ENCODE results near the gene AOPEP. TPM values are rescaled to one million over a fixed set of nuclear protein-coding genes. Genes with fewer than 3 reads are reported as not detected.

The AOPEP gene
- total RNA-seq, 1 experiment from 2014 or later = 14.4 TPM

DNA sequence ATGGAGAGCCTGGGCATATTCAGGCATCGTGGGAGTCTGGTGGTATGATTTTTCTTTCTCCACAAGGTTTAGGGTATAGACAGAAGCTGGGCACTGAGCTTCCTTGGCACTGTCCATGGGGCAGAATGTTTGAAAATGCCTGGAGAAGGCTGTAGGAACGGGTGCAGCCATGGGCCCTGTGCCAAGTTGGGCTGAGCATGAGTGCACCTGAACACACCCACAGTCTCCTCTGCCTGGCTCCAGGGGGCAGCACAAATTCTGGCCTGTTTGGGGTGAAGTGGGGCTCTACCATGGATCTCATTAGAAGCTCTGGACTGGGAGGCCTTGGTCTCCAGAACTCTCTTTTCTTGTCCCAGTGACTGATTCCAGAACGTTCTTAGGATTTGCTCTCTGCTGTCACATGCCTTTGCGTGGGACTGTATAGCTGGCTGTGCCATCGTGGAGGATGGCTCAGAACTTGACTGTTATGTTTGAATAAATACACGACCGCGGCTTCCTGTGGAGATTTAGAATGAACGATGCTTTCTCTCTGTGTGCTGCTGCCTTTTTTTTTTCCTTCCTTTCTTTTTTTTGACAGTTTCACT, 361.3 kb downstream of the AOPEP start (continued):
- TF ChIP-seq NFYB (CRISPR knock-in tag; conservative IDR thresholded peaks at IDR 0.05; ENCODE audit: low read depth) (no peak), EMX1 (CRISPR knock-in tag; IDR thresholded peaks at IDR 0.05) (no peak)

DNA sequence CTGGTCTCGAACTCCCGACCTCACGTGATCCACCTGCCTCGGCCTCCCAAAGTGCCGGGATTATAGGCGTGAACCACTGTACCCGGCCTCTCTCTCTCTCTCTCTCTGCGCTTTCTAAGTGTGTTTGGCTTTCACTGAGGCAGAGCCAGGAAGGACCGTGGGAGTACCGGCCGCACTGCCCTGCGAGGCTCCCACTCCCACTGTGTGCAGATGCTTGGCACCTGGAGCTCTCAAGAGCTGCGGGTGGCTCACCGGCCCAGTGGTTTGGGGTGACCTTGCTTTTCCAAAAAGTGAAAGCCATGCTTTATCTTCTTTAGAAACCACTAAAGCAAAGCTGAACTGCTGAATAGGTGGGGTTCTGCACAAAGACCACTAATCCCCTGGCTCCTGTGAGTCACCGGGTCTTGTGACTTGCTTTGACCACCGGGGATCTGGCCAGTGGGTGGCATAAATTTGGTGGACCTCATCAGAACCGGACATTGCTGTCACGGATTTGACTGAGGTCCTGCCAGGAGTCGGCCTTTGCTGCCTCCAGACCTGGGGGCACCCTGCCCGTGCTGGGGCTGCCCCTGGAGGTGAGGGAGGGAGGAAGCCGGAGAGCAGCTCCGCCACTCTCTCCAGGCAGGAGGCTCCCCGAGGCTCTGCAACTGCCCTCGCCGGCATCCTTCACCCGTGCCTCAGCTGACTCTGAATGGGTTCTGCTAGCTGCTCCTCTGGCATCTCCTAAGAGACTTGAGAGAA, 362.1 kb downstream of the AOPEP start:
- peaks cover 22% of the 10 kb centered on the region for H3K4me1 Mint-ChIP-seq
- peak overlapping the region; percentile 20; the same call in 1 of the 2 replicates for H3K27ac Mint-ChIP-seq
- no peaks in the 10 kb centered on the region for H3K9me3 Mint-ChIP-seq
- ChIA-PET POLR2A (no interaction called here), CTCF (interaction anchor here (1.0 to 2.9 kb wide), 8 partner anchors 14 to 79 kb away, joined by 3 to 17 read pairs (median 6); no protein-coding TSS in a partner anchor)
- ATAC-seq (no peak), DNase-seq (ENCODE audit: low spot score) (no peak)
- H3K36me3 Mint-ChIP-seq = no peaks in the 10 kb centered on the region
- H3K4me3 Mint-ChIP-seq = no peak overlapping the region
- no peaks in the 10 kb centered on the region for H3K27me3 Mint-ChIP-seq (ENCODE audit: low read depth)
- no peak for TF ChIP-seq TP53 (CRISPR knock-in tag; IDR thresholded peaks at IDR 0.05)
- TF ChIP-seq GABPB1 (CRISPR knock-in tag; IDR thresholded peaks at IDR 0.05) = no peak

DNA sequence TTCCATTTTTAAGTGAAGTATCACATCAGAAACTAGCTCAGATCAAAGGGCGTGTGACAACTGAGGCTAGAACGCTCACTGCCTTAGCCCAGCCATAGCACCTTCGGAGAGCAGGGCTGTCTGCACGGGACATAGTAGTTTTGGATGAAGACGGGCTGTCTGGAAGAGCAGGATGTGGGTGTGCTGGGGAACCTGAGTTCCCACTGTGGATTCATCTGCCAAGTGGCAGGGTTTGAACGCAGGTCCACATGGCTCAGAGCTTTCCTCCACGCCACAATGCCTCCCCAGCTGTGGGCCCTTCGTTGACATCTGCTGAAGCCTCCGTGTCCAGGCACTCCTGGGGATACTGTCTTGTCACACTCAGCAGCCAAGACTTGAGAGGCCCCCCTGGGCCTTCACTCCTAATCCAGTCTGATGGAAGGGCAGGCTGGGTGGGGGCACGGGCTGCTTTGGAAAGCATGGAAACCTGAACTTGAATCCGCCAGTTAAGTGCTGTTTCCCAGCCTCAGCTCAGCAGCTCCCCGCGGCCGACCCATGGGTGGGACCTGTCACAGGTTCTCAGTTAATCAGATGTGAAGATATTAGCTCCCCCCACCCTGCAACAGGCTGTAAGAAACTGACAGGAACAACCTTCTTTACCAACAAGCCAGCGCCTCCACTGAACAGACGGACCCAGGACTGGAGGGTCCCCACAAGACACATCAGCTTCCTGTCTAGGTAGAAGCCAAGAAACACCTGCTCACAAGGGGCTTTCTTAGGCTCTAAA, 362.9 kb downstream of the AOPEP start:
- TF ChIP-seq SMAD4 (CRISPR knock-in tag; IDR thresholded peaks at IDR 0.05) (no peak), GRHL2 (CRISPR knock-in tag; IDR thresholded peaks at IDR 0.05; ENCODE audit: insufficient replicate concordance, severe bottlenecking) (no peak), ESRRA (CRISPR knock-in tag; IDR thresholded peaks at IDR 0.05; ENCODE audit: borderline replicate concordance) (no peak), ZNF263 (CRISPR knock-in tag; IDR thresholded peaks at IDR 0.05; ENCODE audit: low read depth) (no peak), IRF2 (CRISPR knock-in tag; IDR thresholded peaks at IDR 0.05; ENCODE audit: borderline replicate concordance, low read depth) (no peak)
- no peak for ATAC-seq
- Mint-ChIP-seq H3K27ac (peak overlapping the region; percentile 63), H3K4me1 (peaks cover 31% of the 10 kb centered on the region), H3K9me3 (no peaks in the 10 kb centered on the region), H3K4me3 (no peak overlapping the region), H3K27me3 (ENCODE audit: low read depth) (no peaks in the 10 kb centered on the region), H3K36me3 (no peaks in the 10 kb centered on the region)
- ChIA-PET CTCF (interaction anchor here (0.5 to 2.9 kb wide), 7 partner anchors 14 to 44 kb away, joined by 3 to 17 read pairs (median 5); no protein-coding TSS in a partner anchor), POLR2A (no interaction called here)
- no peak for DNase-seq (ENCODE audit: low spot score)

DNA sequence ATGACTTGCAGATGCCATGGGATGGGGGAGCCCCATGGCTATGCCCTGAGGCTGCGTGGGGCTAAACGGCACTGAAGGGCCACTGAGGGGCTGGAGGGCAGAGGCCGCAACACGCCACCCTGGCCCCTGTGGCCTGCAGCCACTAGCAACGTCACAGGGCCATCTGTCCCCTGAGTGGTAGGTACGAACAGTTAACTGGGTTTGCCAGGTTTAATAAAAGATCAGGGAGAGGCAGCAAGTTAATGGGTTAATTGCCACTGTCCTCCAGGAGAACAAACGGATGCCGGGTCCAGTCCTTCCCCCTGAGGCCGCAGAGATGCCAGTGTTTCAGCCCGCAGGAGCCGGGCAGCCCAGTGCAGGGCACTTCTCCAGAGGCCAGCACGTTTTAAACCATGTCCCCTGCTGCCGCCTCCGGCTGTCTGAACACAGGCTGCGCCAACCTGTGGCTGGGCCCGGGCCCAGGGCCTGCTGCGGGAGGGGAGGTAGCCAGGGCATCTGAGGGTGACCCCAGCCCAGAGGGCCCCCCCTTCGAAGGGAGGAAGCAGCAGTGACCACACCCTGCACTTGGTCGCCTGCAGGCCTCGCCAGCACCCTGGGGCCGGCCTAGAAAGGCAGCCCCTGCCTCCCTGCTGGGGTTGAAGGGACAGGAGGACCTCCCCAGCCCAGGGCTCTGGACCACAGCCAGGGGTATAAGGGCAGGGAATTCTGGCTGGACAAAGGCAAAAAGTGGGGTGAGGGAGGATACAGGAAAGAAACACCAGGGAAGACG, 363.7 kb downstream of the AOPEP start:
- Mint-ChIP-seq H3K27me3 (ENCODE audit: low read depth) (no peaks in the 10 kb centered on the region), H3K27ac (no peak overlapping the region), H3K4me1 (peaks cover 38% of the 10 kb centered on the region), H3K36me3 (no peaks in the 10 kb centered on the region), H3K4me3 (no peak overlapping the region), H3K9me3 (no peaks in the 10 kb centered on the region)
- ChIA-PET CTCF (interaction anchor here (1.5 to 2.8 kb wide), 3 partner anchors 37 to 45 kb away, joined by 5 to 13 read pairs (median 7); no protein-coding TSS in a partner anchor), POLR2A (no interaction called here)
- DNase-seq (ENCODE audit: low spot score) (no peak), ATAC-seq (no peak)
- TF ChIP-seq, protein P1, sequence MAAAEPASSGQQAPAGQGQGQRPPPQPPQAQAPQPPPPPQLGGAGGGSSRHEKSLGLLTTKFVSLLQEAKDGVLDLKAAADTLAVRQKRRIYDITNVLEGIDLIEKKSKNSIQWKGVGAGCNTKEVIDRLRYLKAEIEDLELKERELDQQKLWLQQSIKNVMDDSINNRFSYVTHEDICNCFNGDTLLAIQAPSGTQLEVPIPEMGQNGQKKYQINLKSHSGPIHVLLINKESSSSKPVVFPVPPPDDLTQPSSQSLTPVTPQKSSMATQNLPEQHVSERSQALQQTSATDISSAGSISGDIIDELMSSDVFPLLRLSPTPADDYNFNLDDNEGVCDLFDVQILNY (CRISPR knock-in tag; IDR thresholded peaks at IDR 0.05) = no peak
- TF ChIP-seq FOXJ3 (CRISPR knock-in tag; IDR thresholded peaks at IDR 0.05; ENCODE audit: borderline replicate concordance) = no peak
- TF ChIP-seq RORB (CRISPR knock-in tag; IDR thresholded peaks at IDR 0.05) = no peak
- TF ChIP-seq ZNF219 (CRISPR knock-in tag; IDR thresholded peaks at IDR 0.05; ENCODE audit: borderline replicate concordance) = no peak
- TF ChIP-seq TCF7 (CRISPR knock-in tag; IDR thresholded peaks at IDR 0.05; ENCODE audit: low read depth) = no peak
- TF ChIP-seq, protein P2, sequence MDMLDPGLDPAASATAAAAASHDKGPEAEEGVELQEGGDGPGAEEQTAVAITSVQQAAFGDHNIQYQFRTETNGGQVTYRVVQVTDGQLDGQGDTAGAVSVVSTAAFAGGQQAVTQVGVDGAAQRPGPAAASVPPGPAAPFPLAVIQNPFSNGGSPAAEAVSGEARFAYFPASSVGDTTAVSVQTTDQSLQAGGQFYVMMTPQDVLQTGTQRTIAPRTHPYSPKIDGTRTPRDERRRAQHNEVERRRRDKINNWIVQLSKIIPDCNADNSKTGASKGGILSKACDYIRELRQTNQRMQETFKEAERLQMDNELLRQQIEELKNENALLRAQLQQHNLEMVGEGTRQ (CRISPR knock-in tag; IDR thresholded peaks at IDR 0.05) = no peak
- no peak for TF ChIP-seq RELA (CRISPR knock-in tag; IDR thresholded peaks at IDR 0.05; ENCODE audit: borderline replicate concordance)
- TF ChIP-seq TEAD1 (CRISPR knock-in tag; IDR thresholded peaks at IDR 0.05) = no peak
- TF ChIP-seq, protein P3, sequence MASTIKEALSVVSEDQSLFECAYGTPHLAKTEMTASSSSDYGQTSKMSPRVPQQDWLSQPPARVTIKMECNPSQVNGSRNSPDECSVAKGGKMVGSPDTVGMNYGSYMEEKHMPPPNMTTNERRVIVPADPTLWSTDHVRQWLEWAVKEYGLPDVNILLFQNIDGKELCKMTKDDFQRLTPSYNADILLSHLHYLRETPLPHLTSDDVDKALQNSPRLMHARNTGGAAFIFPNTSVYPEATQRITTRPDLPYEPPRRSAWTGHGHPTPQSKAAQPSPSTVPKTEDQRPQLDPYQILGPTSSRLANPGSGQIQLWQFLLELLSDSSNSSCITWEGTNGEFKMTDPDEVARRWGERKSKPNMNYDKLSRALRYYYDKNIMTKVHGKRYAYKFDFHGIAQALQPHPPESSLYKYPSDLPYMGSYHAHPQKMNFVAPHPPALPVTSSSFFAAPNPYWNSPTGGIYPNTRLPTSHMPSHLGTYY (CRISPR knock-in tag; IDR thresholded peaks at IDR 0.05) = no peak
- no peak for TF ChIP-seq ZNF671 (CRISPR knock-in tag; IDR thresholded peaks at IDR 0.05)
- no peak for TF ChIP-seq HMGA2 (CRISPR knock-in tag; IDR thresholded peaks at IDR 0.05)
- TF ChIP-seq, protein P4, sequence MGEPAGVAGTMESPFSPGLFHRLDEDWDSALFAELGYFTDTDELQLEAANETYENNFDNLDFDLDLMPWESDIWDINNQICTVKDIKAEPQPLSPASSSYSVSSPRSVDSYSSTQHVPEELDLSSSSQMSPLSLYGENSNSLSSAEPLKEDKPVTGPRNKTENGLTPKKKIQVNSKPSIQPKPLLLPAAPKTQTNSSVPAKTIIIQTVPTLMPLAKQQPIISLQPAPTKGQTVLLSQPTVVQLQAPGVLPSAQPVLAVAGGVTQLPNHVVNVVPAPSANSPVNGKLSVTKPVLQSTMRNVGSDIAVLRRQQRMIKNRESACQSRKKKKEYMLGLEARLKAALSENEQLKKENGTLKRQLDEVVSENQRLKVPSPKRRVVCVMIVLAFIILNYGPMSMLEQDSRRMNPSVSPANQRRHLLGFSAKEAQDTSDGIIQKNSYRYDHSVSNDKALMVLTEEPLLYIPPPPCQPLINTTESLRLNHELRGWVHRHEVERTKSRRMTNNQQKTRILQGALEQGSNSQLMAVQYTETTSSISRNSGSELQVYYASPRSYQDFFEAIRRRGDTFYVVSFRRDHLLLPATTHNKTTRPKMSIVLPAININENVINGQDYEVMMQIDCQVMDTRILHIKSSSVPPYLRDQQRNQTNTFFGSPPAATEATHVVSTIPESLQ (CRISPR knock-in tag; IDR thresholded peaks at IDR 0.05) = no peak
- TF ChIP-seq NR2C2 (CRISPR knock-in tag; IDR thresholded peaks at IDR 0.05) = no peak

Measured in WTC11 (cell line).